Activated naive CD4-positive, alpha-beta T cell treated with anti-CD3 and anti-CD28 coated beads, Interleukin-2, amount 50 U/mL, for 16 hours (primary cell): ENCODE data around the gene TLDC2.

Experiments
- DNase-seq: peaks from one replicate; pipeline ENCODE4 v3.0.0-alpha.2; 2020

The TLDC2 gene

GRCh38 chr20:36850759-36851158 is 25.2 kb upstream of the TLDC2 start:
- no peak for DNase-seq

- no peak for DNase-seq
Observed at GRCh38 chr20:36851490-36851889, 24.4 kb upstream of the TLDC2 start.

- DNase-seq, result no peak
Observed at GRCh38 chr20:36852187-36852586, 23.8 kb upstream of the TLDC2 start.

- no peak for DNase-seq
Observed at GRCh38 chr20:36854348-36855240, 21.3 kb upstream of the TLDC2 start.

GRCh38 chr20:36855241-36855657 is 20.7 kb upstream of the TLDC2 start:
- no peak for DNase-seq

GRCh38 chr20:36856195-36856594 is 19.7 kb upstream of the TLDC2 start:
- no peak for DNase-seq

- peak; percentile 26 for DNase-seq
Observed at GRCh38 chr20:36856691-36857635, 19.0 kb upstream of the TLDC2 start.

- no peak for DNase-seq
Observed at GRCh38 chr20:36859282-36859555, 16.7 kb upstream of the TLDC2 start.

- no peak for DNase-seq
Observed at GRCh38 chr20:36859700-36860330, 16.1 kb upstream of the TLDC2 start.

GRCh38 chr20:36860339-36860738 is 15.6 kb upstream of the TLDC2 start:
- DNase-seq, result no peak

GRCh38 chr20:36860811-36861624 is 14.9 kb upstream of the TLDC2 start:
- no peak for DNase-seq

- no peak for DNase-seq
Observed at GRCh38 chr20:36861625-36861874, 14.4 kb upstream of the TLDC2 start.

GRCh38 chr20:36861875-36862801 is 13.8 kb upstream of the TLDC2 start:
- no peak for DNase-seq

- no peak for DNase-seq
Observed at GRCh38 chr20:36862857-36863668, 12.9 kb upstream of the TLDC2 start.

GRCh38 chr20:36865076-36865860 is 10.7 kb upstream of the TLDC2 start:
- no peak for DNase-seq

- no peak for DNase-seq
Observed at GRCh38 chr20:36865861-36866149, 10.1 kb upstream of the TLDC2 start.

- no peak for DNase-seq
Observed at GRCh38 chr20:36866164-36866563, 9.8 kb upstream of the TLDC2 start.

- no peak for DNase-seq
Observed at GRCh38 chr20:36866681-36867495, 9.1 kb upstream of the TLDC2 start.
